HG02840 (cell line): Measurements from ENCODE around the gene COA1.
"Not testable (repeated sequence)": the region's sequence is repeated elsewhere in the genome, so short reads cannot be mapped to it uniquely, and the experiment has no call there.

ENCODE experiments used
- ATAC-seq: cut with Tn5 transposase; IDR thresholded peaks from one replicate; pipeline ENCODE4 v1.9.1; 2021; ENCODE audit warnings: mild to moderate bottlenecking, moderate library complexity, moderate number of reproducible peaks; ENCODE audit not compliant: unreplicated experiment, low FRiP score

COA1 gene

DNA sequence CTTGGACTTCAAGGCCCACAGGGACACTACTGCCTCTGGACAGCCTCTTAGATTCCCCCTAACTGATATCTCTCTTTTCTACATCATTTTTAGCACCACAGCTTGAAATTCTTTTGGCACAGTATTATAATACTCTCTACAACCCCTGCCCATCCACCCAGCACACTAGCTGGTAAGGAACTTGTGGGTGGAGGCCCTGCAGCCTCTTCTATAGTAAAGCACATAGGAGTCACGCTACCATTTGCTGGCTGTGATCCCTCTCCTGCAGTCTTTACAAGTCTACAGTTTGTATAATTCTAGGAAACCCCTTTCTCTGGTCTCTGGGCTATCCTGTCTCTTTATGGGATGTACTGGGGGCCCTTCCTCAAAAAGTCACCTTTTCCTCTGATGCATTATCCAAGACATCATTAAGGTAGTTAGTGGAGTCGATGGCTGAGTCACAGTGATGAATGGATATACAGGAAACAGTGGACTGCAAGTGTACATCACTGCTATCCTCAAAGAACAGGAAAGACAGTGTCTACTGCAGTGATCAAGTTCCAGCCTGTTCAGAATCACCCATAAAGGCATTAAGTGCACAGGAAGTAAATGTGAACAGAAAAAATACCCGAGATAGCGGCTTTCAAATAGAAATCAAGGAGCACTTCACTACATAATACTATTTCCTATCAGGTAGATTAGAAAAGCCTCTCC lies 92.1 kb downstream of the COA1 start:
- no peak for ATAC-seq

DNA sequence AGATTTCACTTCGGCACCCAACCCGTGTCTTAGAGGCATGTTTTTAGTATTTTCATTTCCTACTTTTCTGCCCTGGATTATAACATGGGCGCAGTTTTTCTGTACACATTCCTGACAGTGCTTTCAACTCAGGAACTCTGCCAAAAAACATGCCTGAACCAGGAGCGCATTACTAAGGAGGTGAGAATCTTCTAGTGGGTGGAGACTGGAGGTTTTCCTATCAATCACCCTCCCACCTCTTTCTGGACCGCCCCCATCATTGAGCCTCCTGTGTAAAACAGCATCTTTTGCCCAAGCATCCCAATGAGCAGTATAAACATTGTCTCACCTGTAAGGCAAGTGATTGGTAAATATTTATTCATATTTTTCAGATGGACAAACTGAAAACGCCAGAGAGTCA lies 93.2 kb downstream of the COA1 start:
- no peak for ATAC-seq

DNA sequence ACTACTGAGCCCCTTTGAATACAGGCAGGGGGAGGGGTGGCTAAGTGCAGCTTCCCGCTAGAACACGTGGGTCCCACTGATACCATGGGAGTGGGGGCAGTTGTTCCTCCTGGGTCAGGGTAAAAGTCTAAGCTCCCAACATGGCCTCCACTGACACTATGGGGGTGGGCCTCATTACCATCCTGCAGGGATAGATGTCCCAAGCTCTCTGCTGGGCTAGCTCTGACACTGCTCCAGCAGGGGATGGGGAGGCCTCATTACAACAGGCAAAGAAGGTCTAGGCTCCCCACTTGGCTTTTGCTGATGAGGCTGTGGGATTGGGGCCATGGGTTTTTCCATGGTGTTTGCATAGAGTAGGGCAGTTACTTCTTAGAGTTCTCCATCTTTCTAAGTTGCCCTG lies 94.9 kb downstream of the COA1 start:
- no peak for ATAC-seq

DNA sequence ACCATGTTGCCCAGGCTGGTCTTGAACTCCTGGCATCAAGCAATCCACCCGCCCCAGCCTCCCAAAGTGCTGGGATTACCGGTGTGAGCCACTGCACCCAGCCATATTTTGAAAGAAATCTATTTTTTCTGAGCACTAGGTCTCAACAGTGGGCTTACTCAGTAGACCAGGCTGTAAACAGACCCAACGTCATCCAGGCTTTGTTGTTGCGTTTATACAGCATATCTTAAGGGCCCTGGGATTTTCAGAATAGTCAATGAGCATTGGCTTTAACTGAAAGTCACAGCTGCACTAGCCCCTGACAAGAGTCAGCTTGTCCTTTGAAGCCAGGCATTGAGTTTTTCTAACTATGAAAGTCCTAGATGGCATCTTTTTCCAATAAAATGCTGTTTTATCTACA lies 96.6 kb downstream of the COA1 start:
- no peak for ATAC-seq

DNA sequence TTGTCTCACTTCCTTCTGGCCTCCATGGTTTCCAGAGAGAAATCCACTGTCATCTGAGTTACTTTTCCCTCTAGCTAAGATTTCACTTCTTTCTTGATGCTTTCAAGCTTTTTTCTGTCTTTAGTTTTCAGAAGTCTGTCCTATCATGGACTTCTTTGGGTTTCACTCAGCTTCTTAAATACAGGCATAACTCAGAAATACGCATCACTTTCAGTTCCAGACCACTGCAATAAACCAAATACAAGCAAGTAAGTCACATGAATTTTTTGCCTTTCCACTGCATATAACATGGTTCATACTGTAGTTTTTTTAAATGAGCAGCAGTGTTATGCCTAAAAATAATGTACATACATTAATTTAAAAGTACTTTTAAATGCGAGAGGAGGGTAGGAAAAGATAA lies 97.8 kb downstream of the COA1 start:
- ATAC-seq: no peak

DNA sequence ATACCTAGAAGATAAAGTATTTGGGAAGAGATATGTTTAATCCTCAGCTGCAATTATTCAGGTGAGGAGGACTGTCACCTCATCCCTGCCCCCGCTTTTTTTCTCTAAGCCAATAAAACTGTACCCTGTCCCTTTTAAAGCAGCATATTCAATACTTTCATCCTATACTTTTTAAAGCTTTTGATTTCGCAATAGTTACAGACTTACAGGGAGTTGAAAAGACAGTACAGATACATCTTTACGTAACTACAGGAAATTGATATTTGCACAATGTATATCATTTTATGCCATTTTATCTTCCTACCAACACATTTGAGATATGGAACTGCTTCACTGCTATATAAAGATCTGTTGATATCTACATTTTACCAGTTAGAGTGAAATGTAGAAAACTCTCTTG lies 98.8 kb downstream of the COA1 start:
- ATAC-seq: no peak

DNA sequence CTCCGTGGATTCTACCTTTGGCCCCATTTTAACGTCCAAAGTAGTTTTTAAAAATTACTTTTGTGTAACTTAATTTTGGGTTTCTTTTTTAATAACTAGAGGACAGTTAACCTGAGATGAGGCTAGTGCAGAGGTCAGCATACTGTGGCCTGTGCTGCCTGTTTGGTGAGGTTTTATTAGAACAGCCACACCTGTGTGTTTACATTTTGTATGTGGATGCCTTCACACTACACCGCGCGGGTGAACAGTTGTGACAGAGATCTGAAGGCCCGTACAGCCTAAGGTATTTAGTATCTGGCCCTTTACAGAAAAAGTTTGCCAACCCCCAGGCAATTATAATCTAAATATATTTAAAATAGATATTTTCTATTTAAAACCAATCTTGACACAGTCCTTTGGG lies 99.5 kb downstream of the COA1 start:
- no peak for ATAC-seq

DNA sequence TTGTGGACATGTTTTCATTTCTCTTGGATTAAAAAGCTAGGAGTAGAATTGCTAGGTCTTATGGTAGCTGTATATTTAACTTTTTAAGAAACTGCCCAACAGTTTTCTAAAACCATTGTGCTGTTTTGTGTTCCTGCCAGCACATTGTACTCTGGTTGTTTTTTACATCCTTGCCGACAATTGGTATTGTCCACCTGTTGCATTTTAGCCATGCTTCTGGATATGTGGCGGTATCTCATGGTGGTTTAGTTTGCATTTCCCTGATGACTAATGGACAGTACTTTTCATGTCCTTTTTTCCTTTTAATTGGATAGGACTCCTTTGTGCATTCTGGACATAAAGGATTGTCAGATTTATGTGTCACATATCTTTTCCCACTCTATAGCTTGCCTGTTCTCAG lies 100.9 kb downstream of the COA1 start:
- ATAC-seq: no peak

DNA sequence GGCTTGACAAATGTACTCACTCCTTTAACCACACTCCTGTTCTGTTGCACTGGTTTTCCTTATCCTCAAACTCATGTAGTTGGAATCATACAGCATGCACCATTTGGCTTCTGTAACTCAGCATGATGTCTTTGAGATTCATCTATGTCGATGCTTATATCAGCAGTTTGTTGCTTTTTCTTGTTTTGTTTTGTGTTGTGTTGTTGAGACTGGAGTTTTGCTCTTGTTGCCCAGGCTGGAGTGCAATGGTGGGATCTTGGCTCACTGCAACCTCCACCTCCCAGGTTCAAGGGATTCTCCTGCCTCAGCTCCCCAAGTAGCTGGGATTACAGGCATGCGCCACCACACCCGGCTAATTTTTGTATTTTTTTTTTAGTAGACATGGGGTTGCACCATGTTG lies 101.5 kb downstream of the COA1 start:
- ATAC-seq: not testable (repeated sequence)

DNA sequence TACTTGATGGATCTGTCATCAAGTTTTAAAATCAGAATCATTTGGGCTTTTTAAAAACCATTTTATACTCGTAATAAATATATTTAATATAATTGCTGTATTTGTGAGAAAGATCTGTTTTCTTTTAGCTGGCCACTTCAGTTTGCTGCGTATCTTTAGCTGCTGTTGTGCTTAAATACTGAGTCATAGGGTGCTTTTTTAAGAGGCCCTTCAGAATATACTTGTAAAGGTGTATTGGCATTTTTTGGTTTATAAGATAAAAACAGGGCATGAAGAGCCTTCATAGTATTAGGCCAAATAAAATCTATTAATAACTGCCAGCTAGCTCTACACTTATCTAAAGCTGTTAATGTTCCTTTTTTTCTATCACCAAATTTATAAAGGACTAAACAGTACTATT lies 102.6 kb downstream of the COA1 start:
- no peak for ATAC-seq

DNA sequence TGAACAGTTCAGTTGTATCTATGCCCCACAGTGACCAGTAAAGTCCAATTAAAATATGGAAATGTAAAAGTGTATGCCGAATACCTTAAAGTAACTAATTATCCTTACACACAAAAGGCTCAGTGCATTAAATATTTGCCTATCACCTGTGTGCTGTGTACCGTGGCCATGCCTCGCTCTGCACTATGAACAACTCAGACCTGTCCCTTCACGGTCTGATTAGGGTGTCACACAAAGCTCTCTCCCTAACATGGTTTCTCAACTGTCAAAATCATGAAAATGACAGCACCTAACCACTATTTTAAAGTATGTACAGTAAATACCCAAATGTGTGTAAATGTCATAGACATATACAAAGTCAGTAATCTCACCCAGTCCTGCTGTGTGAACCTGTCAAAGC lies 103.3 kb downstream of the COA1 start:
- no peak for ATAC-seq

DNA sequence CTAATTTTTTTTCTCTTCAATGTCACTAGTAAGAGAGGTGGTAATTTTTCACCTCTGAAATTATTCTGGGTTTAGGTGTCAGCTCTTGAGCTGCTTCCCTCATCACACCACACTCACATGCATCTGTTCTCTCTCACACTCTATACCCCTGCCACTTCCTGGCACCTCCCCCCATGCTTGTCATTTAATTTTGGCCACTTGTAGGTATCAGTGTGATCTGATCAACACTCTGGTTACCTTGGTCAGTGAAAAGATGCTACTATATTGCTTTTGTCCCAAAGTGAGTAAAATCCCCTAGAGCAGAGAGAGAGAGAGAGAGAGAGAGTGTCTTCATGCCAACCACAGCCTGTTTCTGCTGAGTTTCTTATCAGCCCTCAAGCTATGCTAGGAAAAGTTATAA lies 103.9 kb downstream of the COA1 start:
- no peak for ATAC-seq

DNA sequence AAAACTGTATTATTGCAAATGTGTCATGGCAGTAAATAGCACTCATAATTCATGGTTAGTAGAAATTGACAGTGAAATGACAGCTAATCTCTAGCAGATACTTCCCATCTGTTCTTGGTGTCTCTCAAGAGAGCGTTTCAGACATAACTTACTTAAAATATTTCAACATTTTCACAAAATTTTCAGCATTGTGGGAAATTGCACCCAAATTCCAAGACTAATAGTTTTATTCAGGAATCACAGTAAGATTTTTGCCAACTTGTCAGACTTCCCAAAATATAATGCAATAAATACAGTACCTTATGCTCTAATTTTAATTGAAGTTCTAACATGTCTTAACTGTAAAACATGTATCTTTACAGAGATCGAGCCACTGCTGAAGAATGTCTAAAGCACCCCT lies 105.2 kb downstream of the COA1 start:
- no peak for ATAC-seq

DNA sequence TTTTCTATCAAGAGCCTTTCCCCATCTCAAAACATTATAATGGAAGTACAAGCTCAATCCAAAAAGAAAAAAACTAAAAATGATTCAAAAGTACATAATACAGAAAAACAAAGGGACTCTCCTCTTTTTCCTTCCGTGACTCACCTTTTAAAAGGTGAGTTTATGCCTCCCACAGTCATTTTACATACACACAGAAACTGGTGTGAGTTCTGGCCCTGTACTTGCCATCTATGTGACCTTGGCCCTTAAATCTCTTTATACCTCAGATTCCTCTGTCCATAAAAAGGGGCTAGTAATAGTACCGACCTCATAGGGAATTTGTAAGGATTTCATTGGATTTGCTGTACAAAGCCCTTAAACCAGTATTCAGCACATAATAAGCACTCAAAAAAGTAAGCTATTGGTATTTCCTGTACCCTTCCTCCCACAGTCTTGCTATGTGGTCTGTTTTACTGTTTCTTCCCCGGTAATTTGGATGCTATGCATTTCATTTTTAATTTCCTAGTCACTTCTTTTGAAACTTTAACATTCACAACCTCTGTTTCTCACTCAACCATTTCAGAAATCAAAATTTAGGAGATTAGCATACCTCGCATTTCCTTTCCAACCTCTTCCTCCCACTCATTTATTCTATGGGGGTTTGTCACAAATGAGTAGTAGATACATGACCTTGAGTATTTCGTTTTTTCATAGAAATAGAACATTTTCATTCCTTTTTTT lies 107.4 kb downstream of the COA1 start:
- no peak for ATAC-seq

DNA sequence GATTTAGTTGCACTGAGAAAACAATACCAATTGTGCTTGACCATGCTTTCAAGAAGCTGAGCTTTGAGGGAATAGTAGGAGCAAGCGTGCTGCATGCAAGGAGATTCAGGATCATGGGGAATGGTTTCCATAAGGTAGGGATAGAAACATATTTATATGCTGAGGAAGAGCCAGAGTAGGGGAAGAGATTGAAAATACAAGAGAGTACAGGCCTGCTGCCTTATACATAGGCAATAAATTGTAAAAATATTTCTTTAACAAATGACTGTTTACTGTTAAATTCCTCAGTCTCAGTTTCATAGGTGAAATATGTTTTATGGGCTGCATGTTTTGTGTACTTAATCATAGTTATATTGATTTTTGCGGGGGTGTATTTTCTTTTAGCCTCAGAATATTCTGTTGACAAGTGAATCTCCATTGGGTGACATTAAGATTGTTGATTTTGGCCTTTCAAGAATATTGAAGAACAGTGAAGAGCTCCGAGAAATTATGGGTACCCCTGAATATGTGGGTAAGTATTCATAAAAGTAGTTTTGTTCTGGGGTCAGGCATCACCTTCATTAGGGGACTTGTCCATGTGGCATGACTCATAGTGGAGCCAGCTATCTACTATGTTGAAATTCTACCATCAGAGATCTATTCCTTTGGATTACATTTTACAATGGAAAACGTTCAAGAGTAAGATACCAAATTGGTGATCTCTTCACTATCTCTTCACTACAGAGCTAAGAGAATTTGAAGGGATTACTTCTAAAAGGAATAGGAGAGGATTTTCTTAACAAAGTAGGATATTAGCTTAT lies 109.9 kb downstream of the COA1 start:
- ATAC-seq: no peak

DNA sequence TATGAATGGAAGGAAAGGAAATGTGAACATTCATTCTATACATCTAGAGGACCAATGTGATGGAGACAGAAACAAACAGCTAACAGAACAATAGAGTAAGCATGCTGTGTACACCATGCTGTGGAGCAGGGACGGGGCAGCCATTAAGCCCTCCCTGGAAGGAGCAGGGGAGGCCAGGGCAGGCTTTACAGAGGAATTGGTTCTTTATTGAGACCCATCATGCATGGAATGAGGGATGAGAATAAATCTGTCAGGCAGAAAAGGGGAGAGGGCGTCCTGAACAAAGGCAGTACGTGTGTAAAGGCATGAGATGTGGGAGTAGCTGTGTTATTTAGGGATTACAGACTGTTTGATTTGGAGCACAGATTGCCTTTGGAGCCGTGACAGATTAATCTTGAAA lies 111.2 kb downstream of the COA1 start:
- ATAC-seq: no peak

DNA sequence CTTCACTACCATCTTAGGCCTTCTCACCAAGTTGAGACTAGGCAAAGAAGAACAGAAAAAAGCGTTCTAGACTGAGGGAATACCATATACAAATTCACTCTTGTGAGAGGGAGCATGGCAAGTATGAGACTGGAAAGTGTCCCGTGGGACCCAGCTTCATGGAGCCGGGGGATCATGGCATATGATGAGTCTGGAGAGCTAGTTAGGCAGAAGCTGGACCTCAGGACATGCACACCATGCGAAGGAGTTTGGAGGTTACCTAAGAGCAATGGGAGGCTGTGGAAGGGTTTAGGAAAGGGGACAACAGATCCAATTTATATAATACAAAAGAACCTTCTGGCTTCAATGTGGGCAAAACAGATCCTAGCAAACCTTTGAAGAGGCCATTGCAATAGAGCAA lies 112.3 kb downstream of the COA1 start:
- ATAC-seq: no peak

DNA sequence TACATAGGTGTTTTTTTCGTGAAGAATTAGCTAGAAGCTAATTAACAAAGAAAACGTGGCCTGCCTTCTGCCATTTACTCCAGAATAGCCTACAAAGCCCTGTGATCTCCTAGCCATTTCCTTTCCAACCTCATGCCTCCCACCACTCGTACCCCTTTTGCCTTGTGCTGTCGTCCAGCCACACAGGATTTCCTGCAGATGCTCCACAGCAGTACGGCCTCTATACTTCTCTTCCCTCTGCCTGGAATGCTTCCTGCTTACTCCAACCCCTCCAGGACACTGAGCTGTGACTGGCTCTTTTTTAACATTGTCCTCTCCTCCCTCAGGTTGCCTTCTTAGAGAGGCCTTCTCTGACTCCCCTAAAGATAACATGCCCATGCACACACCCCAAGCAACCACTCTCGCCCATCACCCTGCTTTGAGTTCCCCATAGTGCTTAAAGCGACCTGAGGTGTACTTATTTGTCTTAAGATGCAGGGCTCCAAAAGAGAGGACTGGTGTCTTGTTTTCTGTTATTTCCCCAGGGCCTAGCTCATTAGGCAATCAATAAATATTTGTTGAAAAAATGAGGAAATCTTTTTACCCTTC lies 113.7 kb downstream of the COA1 start:
- no peak for ATAC-seq

DNA sequence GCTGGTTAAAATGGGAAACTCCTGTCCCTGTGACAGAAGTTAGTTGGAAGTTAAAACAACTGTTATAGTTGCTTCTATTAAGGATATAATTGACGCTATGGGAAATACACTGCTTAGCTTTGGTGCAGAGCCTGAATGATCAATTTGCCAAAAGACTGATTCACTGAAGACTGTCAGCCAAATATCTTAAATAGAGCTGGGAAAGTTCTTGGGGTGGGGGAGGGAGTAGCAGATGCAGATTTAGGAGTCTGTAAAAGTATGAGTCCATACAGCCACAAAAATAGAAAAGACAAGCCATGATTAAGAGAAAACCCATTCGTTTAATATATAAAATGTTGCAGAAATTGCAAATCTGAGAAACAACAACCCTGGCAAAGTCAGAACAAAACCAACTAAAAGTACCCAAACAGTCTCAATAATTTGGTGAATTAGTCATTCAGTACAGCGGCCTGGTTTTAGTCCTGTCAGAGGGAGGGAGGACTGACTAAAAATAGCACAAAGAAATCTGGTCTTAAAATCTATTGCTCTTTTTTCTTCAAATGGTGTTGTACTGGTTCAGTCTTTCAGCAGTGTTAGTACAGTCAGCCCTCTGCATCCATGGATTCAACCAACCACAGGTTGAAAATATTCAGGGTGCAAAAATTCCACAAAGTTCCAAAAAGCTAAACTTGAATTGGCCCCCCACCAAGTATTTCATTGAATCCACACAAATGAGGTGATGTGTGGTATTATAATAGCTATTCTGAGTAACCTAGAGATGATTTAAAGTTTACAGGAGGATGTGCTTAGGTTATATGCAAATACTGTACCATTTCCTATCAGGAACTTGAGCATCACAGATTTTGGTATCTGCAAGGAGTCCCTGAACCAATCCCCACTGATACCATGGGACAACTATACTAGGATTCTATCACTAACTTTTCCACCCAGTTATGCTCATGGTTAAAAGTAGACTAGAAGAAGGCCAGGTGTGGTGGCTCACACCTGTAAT lies 116.4 kb downstream of the COA1 start:
- no peak for ATAC-seq

DNA sequence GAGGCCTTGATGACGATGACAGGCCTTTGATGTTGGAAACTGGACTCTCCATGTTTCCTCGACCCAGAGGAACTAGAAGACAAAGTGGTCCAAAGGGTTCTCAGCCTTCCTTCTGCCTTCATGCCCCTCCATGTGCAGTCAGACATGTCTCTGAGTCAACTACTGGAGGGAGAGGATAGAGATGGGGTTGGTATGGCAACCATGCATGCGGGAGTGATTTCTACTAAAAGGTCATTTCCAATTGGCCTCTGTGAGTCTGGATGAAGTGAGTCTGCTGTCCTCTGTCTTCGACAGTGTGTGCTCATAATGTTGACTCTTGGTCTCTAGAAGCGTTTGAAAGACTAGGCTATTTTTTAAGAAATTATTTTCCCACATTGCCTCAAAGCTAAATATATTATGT lies 117.2 kb downstream of the COA1 start:
- ATAC-seq: no peak
